DLD1 (cell line): Measurements from ENCODE around the gene B4GAT1.
"Not testable (repeated sequence)": the region's sequence is repeated elsewhere in the genome, so short reads cannot be mapped to it uniquely, and the experiment has no call there.

ENCODE experiments used
- in situ Hi-C: cut with HindIII; loops from 2 replicates; pipeline ENCODE4 v1.10.0; 2017; ENCODE audit warnings: low sequenced_read_pairs

The B4GAT1 gene

GRCh38 chr11:66347425-66348276, at the start of gene B4GAT1:
B4GAT1 (minus strand) TSS chr11:66347629; CDS start chr11:66347545, 84 bp downstream.
- in situ Hi-C loops = no loop called here

DNA sequence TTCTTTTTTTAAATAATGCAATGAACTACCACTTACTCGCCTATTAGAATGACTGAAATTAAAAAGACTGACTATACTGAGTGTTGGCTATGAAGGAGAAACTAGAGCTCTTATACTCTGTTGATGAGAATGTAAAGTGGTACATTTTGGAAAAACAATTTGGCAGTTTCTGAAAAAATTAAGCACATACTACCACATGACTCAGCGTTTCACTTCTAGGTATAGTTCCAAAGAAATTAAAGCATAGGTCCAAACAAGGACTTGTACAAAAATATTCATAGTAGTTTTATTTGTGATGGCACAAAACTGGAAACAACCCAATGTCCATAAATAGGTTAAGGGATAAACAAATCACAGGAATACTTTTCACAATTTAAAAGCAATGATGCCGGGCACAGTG, 46.5 kb upstream of the B4GAT1 start:
- in situ Hi-C loops = no loop called here

GRCh38 chr11:66391322-66391721, 43.9 kb upstream of the B4GAT1 start:
- in situ Hi-C loops = no loop called here

GRCh38 chr11:66388780-66389386, 41.5 kb upstream of the B4GAT1 start:
- in situ Hi-C loops = loop anchor here (10.0 kb wide), 1 partner anchor 54 kb away; the partner anchor contains the start of gene RIN1

- in situ Hi-C loops = loop anchor here (10.0 kb wide), 1 partner anchor 52 kb away; the partner anchor contains the start of gene RIN1
These were observed 39.0 kb upstream of the B4GAT1 start for GRCh38 chr11:66386171-66387069.

GRCh38 chr11:66384316-66384715, 36.9 kb upstream of the B4GAT1 start:
- in situ Hi-C loops = loop anchor here (10.0 kb wide), 1 partner anchor 50 kb away; the partner anchor contains the start of gene RIN1

DNA sequence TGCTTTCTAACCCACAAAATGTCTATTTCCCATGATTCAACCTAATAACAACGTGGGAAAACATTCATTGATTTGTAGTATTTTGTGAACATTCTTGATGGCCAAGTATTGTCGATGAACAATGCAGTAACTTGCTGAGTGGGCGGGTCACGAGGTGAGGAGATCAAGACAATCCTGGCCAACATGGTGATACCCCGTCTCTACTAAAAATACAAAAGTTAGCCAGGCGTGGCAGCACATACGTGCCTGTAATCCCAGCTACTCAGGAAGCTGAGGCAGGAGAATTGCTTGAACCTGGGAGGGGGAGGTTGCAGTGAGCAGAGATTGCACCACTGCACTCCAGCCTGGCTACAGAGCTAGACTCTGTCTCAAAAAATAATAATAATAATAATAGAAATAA, 32.8 kb upstream of the B4GAT1 start:
- in situ Hi-C loops = loop anchor here (10.0 kb wide), 1 partner anchor 45 kb away; the partner anchor contains the start of gene RIN1

- in situ Hi-C loops = not testable (repeated sequence)
These were observed 26.4 kb upstream of the B4GAT1 start for GRCh38 chr11:66373690-66374287.

DNA sequence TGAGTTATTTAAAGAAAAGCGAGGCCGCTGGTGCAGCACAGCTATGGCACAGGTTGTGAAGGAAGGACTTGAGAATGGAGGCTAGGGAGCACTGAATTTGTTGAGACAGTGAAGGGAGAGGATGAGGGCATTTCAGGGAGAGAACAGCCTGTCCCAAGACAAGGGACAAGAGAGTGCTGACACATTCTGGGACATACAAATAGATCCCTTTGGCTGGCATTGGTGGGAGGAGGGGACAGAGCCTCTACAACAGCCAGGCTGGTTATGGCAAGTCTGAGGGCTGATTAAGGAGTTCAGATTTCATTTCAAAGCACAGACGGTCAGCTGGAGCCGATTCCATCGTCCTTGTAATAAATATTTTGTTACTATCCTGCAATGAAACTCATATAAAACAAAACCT, 25.8 kb upstream of the B4GAT1 start:
- in situ Hi-C loops = no loop called here

- in situ Hi-C loops = no loop called here
These were observed 24.4 kb upstream of the B4GAT1 start, which contains the start of gene SLC29A2 for GRCh38 chr11:66371627-66372415. SLC29A2 (minus strand) TSS chr11:66371760; CDS start chr11:66371591, 169 bp downstream.

DNA sequence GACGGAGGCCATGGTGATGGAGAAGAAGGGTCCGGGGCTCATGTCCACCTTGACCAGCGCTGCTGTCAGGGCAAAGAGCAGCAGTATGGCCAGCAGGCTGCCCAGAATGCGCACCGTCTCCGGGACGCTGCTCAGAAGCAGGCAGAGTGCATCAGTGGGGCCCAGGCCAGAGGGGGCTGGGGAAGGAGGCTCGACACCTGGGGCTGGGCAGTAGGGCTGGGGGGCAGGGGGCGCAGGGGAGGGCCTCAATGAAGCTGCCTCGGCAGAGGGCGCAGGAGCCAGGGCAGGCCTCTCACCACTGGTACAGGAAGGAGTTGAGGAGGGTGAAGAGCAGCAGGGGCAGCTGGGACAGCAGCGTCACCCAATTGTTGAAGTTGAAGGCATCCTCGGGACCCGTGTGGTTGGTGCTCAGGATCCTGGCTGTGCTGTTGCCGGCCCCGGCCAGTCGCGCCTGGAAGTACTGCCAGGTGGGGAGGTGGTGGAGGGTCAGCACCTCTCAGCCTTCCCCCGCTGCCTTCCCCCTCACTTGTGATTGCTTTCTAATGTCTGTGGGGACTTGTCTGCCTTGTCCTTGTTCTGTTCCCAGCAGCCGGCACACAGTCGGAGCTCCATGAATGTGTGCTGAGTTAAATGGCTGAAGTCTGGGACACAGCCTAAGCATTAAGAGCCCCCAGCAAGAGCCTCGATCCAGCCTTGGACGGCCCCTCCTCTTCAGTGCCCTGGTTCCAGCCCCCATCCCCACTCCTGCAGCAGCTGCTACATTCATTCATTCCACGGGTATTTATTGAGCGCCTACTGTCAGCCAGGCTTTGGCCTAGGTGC, 21.9 kb upstream of the B4GAT1 start:
- in situ Hi-C loops = no loop called here

DNA sequence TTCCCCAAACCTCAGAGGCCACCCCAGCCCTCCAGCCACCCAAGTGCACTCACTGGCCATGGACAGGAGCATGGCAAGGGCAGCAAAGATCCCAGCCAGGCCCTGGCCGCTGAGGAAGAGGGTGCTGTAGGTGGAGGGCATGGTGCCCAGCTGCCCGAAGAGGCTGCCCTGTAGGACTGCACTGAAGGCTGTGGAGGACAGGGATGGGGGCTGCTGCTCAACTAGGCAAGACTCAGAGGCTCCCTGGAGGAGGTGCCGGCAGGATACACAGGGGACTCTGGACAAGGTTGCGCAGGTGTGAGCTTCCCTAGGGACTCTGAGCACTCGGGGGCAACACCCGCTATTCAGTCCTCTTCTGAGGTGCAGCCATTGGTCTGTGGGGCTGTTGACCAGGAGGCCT, 21.1 kb upstream of the B4GAT1 start:
- in situ Hi-C loops = no loop called here

- in situ Hi-C loops = no loop called here
These were observed 20.3 kb upstream of the B4GAT1 start for GRCh38 chr11:66367561-66368312.

GRCh38 chr11:66366844-66367477, 19.5 kb upstream of the B4GAT1 start:
- in situ Hi-C loops = no loop called here

DNA sequence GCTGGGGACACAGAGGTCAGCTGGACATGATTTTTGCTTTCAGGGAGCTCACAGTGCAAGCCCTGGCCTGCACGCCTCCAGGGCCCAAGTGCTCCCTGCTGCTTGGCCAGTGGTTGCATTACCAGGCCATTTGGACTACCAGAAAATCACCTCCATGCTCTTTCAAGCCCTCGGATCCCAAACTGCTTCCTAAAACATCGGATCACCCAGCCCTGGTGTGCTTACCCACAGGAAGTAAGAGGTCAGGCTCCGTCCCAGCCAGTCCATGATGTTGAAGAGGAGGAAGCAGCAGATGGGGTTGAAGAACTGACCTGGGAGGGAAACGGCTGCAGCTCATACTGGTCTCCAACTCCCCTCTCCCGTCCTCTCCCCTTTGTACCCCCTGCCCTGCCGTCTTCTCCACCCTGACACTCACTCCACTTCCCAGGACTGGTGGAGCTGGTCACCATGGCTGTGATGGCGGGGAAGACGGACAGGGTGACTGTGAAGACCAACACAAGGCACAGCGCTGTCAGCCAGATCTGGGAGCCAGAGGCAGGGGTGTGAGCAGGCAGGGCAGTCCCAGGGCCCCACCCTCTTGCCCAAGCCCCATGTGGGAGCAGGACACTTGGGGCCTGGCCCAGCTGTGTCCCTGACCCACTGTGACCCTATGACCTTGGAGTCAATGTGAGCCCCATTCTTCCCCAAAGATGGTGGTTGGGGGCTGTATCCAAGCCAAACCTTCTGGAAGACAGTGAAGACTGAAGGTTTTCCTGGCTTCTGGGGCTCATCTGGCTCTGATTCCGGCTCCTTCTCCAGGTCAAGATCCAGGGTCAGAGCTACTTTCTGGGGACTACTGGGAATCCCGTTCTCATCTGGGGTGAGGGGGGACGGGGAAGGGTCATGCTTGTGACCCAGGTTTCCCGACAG, 18.5 kb upstream of the B4GAT1 start:
- in situ Hi-C loops = no loop called here

DNA sequence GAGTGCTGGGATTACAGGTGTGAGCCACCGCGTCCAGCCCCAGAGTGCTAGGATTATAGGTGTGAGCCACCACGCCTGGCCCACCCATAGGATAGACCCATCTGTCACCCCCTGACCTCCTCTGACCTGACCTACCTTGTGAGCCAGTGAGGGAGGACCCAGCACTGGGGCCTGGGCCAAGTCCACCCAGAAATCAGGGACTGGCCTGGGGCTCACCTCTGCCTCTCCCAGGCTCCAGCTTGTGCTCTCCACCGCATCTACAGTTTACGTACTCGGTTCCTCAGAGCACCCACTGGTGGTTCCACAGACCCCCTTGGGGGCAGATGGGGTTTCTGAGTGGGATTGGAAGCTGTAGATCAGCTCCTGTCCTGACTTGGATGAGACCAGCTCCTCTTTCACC, 17.7 kb upstream of the B4GAT1 start:
- in situ Hi-C loops = no loop called here
